ENCODE data around the gene STXBP6. TPM values are rescaled to one million over a fixed set of nuclear protein-coding genes. Genes with fewer than 3 reads are reported as not detected.

STXBP6 gene
- total and polyA plus RNA-seq, 2 of the 13 experiments (the other 11 are each of a cell fraction or from before 2014, with no cell fraction given), result 35.3 to 42.8 TPM

DNA sequence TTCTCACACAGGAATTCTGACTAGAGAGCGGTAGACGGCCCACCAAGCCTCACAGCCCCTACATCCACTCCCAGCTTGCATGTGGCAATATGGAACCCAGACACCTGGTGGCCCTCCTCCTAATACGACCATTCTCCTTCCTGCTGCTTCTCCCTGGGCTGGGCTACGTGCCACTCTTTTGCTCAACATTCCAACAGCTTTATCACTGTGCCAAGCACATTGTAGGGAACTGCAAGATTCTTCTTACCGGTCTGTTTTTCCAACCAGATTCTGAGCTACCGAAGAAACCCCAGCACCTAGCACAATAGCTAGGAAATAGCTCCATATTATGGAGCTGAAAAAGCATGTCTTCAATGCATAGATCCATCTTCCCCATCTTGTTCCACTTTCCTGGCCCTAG, 58.1 kb downstream of the STXBP6 start:
- Histone ChIP-seq H3K4me1 (ENCODE audit: insufficient read depth, low read length) (peaks cover 9% of the 10 kb centered on the region; the same call in 1 of the 2 replicates), H3K9ac (ENCODE audit: insufficient read depth, low read depth, low read length) (no peak overlapping the region), H3K27ac (ENCODE audit: extremely low read length, insufficient read depth, low read length) (no peak overlapping the region), H3K79me2 (ENCODE audit: insufficient read depth, low read length) (no peaks in the 10 kb centered on the region), H3K4me2 (ENCODE audit: low read depth, low read length) (no peak overlapping the region), H3K27me3 (ENCODE audit: control insufficient read depth in 1 of 2, insufficient read depth in 2 of 2, low read length in 2 of 2) (no peaks in the 10 kb centered on the region), H3K9me3 (ENCODE audit: low read length) (no peaks in the 10 kb centered on the region), H3K36me3 (replicated peaks in 1 of 2; ENCODE audit: control insufficient read depth in 1 of 2, insufficient read depth in 2 of 2, low read length in 2 of 2) (peaks cover 0 to 4% of the 10 kb centered on the region in 2 experiments; a peak in 1 of 5 replicates), H2AFZ (ENCODE audit: low read length) (no peak overlapping the region), H4K20me1 (ENCODE audit: insufficient read depth, low read length) (no peaks in the 10 kb centered on the region), H3K4me3 (replicated peaks in 1 of 3; ENCODE audit: insufficient read depth in 1 of 3, low read depth in 2 of 3, low read length in 3 of 3) (no peak overlapping the region)
- CTCF ChIA-PET (ENCODE audit: low intra/inter-chr PET ratio, low total read pairs), result no interaction called here
- intact Hi-C loops (cut with micrococcal nuclease; ENCODE audit: unreplicated experiment) (no loop called here), in situ Hi-C loops (cut with HindIII; ENCODE audit: extremely low pct_ligation_motif_present, low pct_unique_long_range_greater_than_20kb) (no loop called here)
- WGBS (ENCODE audit: low lambda C conversion rate), result 88% methylated on average over 6 of the region's 6 CpGs
- BruUV-seq (replicated peaks), result no TSS peak
- TF ChIP-seq, protein P1, sequence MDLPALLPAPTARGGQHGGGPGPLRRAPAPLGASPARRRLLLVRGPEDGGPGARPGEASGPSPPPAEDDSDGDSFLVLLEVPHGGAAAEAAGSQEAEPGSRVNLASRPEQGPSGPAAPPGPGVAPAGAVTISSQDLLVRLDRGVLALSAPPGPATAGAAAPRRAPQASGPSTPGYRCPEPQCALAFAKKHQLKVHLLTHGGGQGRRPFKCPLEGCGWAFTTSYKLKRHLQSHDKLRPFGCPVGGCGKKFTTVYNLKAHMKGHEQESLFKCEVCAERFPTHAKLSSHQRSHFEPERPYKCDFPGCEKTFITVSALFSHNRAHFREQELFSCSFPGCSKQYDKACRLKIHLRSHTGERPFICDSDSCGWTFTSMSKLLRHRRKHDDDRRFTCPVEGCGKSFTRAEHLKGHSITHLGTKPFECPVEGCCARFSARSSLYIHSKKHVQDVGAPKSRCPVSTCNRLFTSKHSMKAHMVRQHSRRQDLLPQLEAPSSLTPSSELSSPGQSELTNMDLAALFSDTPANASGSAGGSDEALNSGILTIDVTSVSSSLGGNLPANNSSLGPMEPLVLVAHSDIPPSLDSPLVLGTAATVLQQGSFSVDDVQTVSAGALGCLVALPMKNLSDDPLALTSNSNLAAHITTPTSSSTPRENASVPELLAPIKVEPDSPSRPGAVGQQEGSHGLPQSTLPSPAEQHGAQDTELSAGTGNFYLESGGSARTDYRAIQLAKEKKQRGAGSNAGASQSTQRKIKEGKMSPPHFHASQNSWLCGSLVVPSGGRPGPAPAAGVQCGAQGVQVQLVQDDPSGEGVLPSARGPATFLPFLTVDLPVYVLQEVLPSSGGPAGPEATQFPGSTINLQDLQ (CRISPR knock-in tag; IDR thresholded peaks at IDR 0.05), result 0 out of 2 replicates have a peak, but pooled peaks have one; percentile 29
- no peak for TF ChIP-seq SMC3 (IDR thresholded peaks at IDR 0.05; ENCODE audit: low read length)
- TF ChIP-seq ZNF773 (CRISPR knock-in tag; IDR thresholded peaks at IDR 0.05; ENCODE audit: borderline replicate concordance), result no peak
- TF ChIP-seq, protein P2, sequence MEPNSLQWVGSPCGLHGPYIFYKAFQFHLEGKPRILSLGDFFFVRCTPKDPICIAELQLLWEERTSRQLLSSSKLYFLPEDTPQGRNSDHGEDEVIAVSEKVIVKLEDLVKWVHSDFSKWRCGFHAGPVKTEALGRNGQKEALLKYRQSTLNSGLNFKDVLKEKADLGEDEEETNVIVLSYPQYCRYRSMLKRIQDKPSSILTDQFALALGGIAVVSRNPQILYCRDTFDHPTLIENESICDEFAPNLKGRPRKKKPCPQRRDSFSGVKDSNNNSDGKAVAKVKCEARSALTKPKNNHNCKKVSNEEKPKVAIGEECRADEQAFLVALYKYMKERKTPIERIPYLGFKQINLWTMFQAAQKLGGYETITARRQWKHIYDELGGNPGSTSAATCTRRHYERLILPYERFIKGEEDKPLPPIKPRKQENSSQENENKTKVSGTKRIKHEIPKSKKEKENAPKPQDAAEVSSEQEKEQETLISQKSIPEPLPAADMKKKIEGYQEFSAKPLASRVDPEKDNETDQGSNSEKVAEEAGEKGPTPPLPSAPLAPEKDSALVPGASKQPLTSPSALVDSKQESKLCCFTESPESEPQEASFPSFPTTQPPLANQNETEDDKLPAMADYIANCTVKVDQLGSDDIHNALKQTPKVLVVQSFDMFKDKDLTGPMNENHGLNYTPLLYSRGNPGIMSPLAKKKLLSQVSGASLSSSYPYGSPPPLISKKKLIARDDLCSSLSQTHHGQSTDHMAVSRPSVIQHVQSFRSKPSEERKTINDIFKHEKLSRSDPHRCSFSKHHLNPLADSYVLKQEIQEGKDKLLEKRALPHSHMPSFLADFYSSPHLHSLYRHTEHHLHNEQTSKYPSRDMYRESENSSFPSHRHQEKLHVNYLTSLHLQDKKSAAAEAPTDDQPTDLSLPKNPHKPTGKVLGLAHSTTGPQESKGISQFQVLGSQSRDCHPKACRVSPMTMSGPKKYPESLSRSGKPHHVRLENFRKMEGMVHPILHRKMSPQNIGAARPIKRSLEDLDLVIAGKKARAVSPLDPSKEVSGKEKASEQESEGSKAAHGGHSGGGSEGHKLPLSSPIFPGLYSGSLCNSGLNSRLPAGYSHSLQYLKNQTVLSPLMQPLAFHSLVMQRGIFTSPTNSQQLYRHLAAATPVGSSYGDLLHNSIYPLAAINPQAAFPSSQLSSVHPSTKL (CRISPR knock-in tag; IDR thresholded peaks at IDR 0.05), result no peak
- TF ChIP-seq, protein P3, sequence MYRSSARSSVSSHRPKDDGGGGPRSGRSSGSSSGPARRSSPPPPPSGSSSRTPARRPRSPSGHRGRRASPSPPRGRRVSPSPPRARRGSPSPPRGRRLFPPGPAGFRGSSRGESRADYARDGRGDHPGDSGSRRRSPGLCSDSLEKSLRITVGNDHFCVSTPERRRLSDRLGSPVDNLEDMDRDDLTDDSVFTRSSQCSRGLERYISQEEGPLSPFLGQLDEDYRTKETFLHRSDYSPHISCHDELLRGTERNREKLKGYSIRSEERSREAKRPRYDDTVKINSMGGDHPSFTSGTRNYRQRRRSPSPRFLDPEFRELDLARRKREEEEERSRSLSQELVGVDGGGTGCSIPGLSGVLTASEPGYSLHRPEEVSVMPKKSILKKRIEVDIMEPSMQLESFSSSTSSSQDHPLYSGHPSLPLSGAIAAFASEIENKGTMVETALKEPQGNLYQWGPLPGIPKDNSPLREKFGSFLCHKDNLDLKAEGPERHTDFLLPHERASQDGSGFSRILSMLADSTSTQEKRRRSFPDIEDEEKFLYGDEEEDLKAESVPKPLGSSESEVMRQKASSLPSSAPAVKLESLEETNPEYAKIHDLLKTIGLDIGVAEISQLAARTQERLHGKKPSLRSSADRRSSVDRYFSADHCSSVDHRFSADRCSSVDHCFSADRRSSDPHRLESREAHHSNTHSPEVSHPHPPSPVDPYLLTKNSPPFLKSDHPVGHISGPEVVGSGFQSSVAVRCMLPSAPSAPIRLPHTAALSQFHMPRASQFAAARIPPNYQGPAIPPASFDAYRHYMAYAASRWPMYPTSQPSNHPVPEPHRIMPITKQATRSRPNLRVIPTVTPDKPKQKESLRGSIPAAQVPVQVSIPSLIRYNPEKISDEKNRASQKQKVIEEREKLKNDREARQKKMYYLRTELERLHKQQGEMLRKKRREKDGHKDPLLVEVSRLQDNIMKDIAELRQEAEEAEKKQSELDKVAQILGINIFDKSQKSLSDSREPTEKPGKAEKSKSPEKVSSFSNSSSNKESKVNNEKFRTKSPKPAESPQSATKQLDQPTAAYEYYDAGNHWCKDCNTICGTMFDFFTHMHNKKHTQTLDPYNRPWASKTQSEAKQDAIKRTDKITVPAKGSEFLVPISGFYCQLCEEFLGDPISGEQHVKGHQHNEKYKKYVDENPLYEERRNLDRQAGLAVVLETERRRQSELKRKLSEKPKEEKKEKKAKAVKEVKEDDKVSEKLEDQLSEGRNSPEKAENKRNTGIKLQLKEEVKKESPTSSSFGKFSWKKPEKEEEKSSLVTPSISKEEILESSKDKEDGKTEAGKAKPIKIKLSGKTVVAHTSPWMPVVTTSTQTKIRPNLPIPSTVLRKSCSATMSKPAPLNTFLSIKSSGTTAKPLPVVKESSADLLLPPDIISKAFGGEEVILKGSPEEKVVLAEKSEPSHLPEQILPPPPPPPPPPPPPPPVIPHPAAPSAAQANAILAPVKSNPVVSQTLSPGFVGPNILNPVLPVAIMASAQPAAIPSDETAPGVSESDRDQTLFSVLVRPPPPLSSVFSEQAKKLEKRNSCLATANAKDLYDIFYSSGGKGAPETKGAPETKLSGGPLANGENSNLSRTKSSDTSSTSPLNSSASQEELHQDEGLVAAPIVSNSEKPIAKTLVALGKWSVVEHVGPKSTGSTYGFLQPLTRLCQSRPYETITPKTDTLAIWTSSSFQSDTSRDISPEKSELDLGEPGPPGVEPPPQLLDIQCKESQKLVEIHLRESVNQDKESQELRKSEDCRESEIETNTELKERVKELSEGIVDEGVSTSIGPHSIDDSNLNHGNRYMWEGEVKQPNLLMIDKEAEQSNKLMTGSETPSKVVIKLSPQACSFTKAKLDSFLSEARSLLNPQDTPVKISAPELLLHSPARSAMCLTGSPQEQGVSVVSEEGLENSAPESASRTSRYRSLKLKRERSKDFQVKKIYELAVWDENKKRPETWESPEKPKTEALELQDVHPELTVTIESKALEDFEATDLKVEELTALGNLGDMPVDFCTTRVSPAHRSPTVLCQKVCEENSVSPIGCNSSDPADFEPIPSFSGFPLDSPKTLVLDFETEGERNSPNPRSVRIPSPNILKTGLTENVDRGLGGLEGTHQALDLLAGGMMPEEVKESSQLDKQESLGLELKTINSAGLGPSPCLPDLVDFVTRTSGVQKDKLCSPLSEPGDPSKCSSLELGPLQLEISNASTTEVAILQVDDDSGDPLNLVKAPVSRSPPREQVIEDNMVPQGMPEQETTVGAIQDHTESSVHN (CRISPR knock-in tag; IDR thresholded peaks at IDR 0.05), result 0 out of 2 replicates have a peak, but pooled peaks have one; percentile 53
- TF ChIP-seq, protein P4, sequence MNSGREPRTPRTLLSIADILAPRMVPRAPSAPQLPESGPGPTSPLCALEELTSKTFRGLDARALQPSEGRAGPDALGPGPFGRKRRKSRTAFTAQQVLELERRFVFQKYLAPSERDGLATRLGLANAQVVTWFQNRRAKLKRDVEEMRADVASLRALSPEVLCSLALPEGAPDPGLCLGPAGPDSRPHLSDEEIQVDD (CRISPR knock-in tag; IDR thresholded peaks at IDR 0.05; ENCODE audit: borderline replicate concordance), result 0 out of 2 replicates have a peak, but pooled peaks have one; percentile 32
- TF ChIP-seq AGO2 (optimal IDR thresholded peaks at IDR 0.05; ENCODE audit: low read depth, low read length), result no peak
- POLR2A ChIA-PET, result interaction anchor here (1.2 kb wide), 2 partner anchors 12 to 174 kb away, joined by 4 to 5 read pairs; no protein-coding TSS in a partner anchor
- ATAC-seq, result peak; percentile 17; the same call in 1 of the 3 replicates
- DNase-seq (ENCODE audit: low spot score), result no peak
- no peak for FAIRE-seq

All from HepG2 (cell line).